ENCODE measurements around the gene SNRPA.
"Not testable (repeated sequence)": the region's sequence is repeated elsewhere in the genome, so short reads cannot be mapped to it uniquely, and the experiment has no call there.

The SNRPA gene

DNA sequence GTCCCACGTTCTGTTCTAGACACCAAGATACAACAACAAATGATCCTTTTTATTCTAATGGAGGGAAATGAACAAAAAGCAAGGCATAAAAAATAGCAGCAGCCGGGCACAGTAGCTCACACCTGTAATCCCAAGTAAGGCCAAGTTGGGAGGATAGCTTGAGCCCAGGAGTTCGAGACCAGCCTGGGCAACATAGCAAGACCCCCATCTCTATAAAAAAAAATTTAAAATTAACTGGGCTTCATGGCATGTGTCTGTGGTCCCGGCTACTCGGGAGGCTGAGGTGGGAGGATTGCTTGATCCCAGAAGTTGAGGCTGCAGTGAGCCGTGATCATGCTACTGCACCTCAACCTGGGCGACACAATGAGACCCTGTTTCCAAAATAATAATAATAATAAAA, 25.4 kb downstream of the SNRPA start:
- DNase-seq (ENCODE audit: low read depth in 3 of 3), result no peak

DNA sequence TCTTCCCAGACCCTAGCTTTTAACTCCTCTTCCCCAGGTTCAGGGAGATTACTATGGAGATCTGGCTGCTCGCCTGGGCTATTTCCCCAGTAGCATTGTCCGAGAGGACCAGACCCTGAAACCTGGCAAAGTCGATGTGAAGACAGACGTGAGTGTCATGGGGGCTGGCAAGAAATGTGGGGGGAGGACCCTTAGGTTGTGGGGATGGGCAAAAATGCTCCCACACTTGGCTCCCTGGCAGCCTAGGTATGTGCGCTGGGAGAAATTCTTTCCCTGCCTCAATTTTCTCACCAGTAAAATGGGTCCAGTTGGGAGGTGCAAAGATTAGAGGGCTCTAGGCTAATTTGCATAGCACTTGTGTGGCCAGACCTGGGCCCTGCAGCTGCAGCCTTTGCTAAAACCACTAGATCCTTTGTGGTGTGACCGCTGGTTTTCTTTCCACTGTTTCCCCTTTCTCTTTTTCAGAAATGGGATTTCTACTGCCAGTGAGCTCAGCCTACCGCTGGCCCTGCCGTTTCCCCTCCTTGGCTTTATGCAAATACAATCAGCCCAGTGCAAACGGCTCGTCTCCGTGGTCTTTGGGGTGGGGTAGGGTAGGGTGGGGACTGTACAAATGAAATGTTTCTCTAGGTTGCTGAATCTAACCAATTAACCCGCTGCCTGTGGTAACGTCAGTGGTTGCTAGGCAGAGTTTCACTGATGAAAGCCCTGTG, 26.1 kb downstream of the SNRPA start:
- DNase-seq (ENCODE audit: low read depth in 3 of 3), result peak; percentile 70 to 87 (median 86)

- DNase-seq (ENCODE audit: low read depth in 3 of 3), result no peak
These were observed 26.6 kb downstream of the SNRPA start for GRCh38 chr19:40777645-40777936.

DNA sequence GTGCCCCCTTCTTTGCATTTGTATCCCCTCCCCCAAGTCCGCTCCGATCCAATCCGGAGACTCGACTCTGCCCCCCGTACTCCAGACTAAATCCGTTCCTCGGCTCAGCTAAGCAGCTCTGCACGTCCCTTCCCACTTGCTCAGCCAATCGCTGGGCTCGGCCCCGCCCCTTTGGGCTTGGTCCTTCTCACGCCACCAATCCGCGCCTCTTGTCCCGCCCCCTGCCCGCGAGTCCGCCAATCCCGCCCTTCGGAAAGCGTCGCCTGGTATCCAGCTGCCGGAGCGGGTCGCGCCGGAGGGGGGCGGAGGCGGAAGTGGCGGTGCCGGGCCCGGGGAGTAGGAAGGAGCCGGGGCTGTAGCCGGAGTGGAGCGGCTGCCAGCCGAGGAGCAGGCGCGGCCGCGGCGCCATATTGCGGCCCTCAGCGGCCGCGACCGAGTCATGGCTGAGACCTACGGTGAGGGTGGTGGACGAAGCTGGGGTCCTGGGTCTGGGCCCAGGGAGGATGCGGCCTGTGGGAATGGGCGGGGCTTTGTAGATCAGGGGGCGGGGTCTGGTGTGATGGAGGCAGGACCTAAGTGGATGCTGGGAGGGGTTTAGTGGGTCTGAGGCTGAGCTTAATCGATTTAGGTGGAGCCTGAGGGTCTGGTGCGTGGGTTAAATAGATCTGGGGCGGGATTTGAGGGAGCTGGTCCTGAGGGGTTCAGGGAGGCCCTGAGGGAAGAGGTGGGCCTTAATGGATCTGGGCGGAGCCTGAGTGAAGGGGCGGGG, 27.1 kb downstream of the SNRPA start, which contains the start of gene RAB4B:
TSS of gene RAB4B (plus strand) at position 311 of the 769 bp plus-strand sequence. CDS start at position 440, 129 bp downstream.
- DNase-seq (ENCODE audit: low read depth in 3 of 3), result peak; percentile 100

GRCh38 chr19:40778706-40779284, 27.8 kb downstream of the SNRPA start:
- no peak for DNase-seq (ENCODE audit: low read depth in 3 of 3)

DNA sequence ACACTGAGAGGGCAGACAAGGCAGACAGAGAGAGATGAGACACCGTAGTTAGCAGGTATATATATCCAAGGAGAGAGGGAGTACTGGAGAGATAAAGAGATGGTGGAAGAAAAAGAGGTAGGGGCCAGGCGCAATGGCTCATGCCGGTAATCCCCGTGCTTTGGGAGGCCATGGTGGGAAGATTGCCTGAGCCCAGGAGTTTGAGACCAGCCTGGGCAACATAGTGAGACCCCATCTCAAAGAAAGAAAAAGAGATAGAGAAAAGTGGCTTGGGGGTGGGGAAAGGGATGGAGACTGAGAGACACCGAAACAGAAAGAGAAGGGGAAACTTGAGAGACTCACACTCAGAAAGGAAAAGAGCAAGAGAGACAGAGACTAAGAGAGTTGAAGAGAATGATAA, 29.6 kb downstream of the SNRPA start:
- DNase-seq (ENCODE audit: low read depth in 3 of 3), result no peak

- no peak for DNase-seq (ENCODE audit: low read depth in 3 of 3)
These were observed 30.1 kb downstream of the SNRPA start for GRCh38 chr19:40781140-40781539.

DNA sequence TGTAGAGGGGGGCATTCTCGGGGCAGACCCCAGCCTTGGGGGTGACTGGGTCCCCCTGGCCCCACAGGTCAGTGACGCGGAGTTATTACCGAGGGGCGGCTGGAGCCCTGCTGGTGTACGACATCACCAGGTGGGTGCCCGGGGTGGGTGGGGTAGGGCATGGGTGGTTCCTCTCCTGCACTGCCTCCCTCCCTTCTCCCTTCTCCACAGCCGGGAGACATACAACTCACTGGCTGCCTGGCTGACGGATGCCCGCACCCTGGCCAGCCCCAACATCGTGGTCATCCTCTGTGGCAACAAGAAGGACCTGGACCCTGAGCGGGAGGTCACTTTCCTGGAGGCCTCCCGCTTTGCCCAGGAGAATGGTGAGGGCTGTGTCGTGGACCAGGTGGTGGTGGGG, 32.7 kb downstream of the SNRPA start:
- no peak for DNase-seq (ENCODE audit: low read depth in 3 of 3)

DNA sequence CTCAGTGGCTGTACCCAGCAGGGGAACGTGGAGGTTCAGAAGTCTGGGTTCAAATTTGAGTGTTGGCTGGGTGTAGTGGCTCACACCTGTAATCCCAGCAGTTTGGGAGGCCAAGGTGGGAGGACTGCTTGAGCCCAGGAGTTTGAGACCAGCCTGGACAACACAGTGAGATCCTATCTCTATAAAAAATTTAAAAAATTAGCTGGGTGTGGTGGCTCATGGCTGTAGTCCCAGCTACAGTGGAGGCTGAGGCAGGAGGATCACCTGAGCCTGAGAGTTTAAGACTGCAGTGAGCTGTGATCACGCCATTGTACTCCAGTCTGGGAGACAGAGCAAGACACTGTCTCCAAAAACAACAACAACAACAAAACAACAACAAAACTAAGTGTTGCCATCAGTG, 33.1 kb downstream of the SNRPA start:
- DNase-seq (ENCODE audit: low read depth in 3 of 3), result not testable (repeated sequence)

DNA sequence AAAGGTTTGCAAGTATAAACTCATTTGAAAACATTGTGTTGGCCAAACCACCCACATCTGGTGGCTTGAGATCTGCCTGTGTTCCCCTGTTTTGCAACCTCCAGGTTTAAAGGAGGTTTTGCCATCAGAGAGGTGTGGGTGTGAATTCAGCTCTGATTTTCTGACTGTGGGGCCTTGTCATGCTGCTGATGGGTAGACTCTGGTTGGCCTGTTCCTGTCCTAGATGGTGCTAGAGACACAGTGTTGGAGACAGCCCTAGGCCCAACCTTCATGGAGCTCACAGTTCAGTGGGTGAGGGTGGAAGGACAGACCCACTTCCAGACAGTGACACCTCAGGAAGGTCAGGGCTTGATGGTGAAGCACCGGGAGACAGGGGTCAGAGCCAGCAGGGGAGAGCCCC, 34.5 kb downstream of the SNRPA start:
- DNase-seq (ENCODE audit: low read depth in 3 of 3), result no peak

- no peak for DNase-seq (ENCODE audit: low read depth in 3 of 3)
These were observed 35.3 kb downstream of the SNRPA start for GRCh38 chr19:40786060-40787037.

GRCh38 chr19:40791349-40791748, 40.3 kb downstream of the SNRPA start:
- no peak for DNase-seq (ENCODE audit: low read depth in 3 of 3)

- no peak for DNase-seq (ENCODE audit: low read depth in 3 of 3)
These were observed 41.0 kb downstream of the SNRPA start for GRCh38 chr19:40791996-40792395.

- DNase-seq (ENCODE audit: low read depth in 3 of 3), result no peak
These were observed 46.4 kb downstream of the SNRPA start for GRCh38 chr19:40797166-40797962.

- peak in 2 of 3 experiments; percentile 41 to 67 for DNase-seq (ENCODE audit: low read depth in 3 of 3)
These were observed 47.1 kb downstream of the SNRPA start for GRCh38 chr19:40797963-40798682.

DNA sequence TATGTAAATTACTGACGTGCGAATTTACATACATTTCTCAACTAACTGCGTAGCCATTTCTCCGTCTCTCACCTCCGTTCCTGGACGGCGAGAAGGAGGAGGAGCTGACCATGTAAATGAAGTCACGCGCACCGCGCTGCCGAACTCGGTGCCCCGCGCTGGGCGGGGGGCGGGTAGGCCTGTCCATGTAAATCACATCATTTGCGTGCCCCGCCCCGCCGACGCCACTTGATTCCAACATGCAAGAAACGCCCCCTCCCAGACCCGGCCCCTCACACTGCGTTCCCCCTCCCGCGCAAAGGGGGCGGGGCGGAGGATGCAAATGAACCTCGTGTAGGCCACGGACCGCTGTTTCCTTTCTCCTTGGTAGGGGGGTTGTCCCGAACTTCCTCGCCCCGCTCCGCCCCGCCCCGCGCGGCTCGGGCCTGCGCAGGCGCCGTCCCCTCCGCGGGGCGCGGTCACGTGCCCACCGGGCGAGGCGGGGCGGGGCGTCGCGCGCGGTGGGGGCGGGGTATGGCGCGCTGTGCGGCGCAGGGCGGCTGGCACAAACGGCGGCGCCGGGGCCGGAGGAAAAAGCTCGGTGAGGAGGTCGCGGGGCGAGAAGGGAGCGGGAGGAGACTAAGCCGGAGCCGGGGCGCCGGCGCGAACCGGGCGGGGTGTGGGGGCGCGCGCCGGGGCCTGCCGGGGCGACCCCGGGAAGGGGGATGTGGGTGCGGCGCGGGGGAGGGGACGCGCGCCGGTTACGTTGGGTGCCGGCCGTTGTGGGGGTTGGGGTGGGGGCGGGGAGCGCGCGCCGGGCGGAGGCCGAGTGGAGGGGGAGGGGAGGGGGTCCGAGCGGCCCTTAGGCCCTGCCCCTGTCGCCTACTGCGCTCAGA, 47.9 kb downstream of the SNRPA start, which contains the start of gene EGLN2:
TSS of gene EGLN2 (plus strand) at position 509 of the 875 bp plus-strand sequence. CDS start 1,382 bp downstream, outside the sequence.
- peak; percentile 100 for DNase-seq (ENCODE audit: low read depth in 3 of 3)

- DNase-seq (ENCODE audit: low read depth in 3 of 3), result no peak
These were observed 48.7 kb downstream of the SNRPA start for GRCh38 chr19:40799558-40800338.

- DNase-seq (ENCODE audit: low read depth in 3 of 3), result no peak
These were observed 49.5 kb downstream of the SNRPA start for GRCh38 chr19:40800339-40800996.
